A549 (cell line): ENCODE results near the gene IFT57.

Experiments
- CHD4 ChIP-seq: fragments of 200-600 bp; sonication (generic); IDR thresholded peaks from 2 replicates; pipeline ENCODE4 v1.6.1; 2016; ENCODE audit warnings: antibody characterized with exemption, mild to moderate bottlenecking, borderline replicate concordance
- CTCF ChIP-seq: fragments of >200 bp; sonication (Bioruptor Twin); formaldehyde crosslinking; IDR thresholded peaks from 3 replicates; pipeline ENCODE4 v1.5.1; 2016
- EP300 ChIP-seq, 2 experiments: fragments of >200 bp; sonication (Bioruptor Twin); formaldehyde crosslinking; IDR thresholded peaks; 2 replicates in 1 of 2; 3 replicates in 1 of 2; pipeline ENCODE4 v1.6.1; 2016 to 2017
- MYC ChIP-seq: IDR thresholded peaks from 2 replicates; pipeline ENCODE4 v1.6.1; 2012; ENCODE audit warnings: mild to moderate bottlenecking, inconsistent platforms, low read length, improper control_type of control experiment, borderline replicate concordance
- NFE2L2 ChIP-seq: fragments of 150-350 bp; conservative IDR thresholded peaks from 2 replicates; pipeline ENCODE4 v1.6.1; 2014; ENCODE audit warnings: low read length
- POLR2A ChIP-seq: IDR thresholded peaks from 2 replicates; pipeline ENCODE4 v1.6.1; 2012; ENCODE audit warnings: mild to moderate bottlenecking, low read length
- POLR2AphosphoS2 ChIP-seq: conservative IDR thresholded peaks from 2 replicates; pipeline ENCODE4 v1.6.1; 2012; ENCODE audit warnings: low read length, improper control_type of control experiment, inconsistent platforms
- REST ChIP-seq: fragments of 200-600 bp; sonication (generic); IDR thresholded peaks from 2 replicates; pipeline ENCODE4 v1.6.1; 2016; ENCODE audit warnings: antibody characterized with exemption, mild to moderate bottlenecking, moderate library complexity
- ZSCAN20 ChIP-seq: fragments of 250-450 bp; sonication (Bioruptor Pico); IDR thresholded peaks from 2 replicates; pipeline ENCODE4 v1.8.0; 2022; ENCODE audit warnings: mild to moderate bottlenecking, moderate library complexity

- TF ChIP-seq EP300 (IDR thresholded peaks at IDR 0.05): no peak
- TF ChIP-seq POLR2AphosphoS2: no peak
- no peak for TF ChIP-seq MYC
- no peak for TF ChIP-seq CTCF
- TF ChIP-seq NFE2L2: no peak
- no peak for TF ChIP-seq REST
- no peak for TF ChIP-seq POLR2A
- no peak for TF ChIP-seq CHD4
- no peak for TF ChIP-seq ZSCAN20 (CRISPR knock-in tag)
Measured at GRCh38 chr3:108219336-108219735, 2.9 kb downstream of the IFT57 start.
